Liver (tissue), 3 donors: ENCODE data around the gene AP5Z1.

Experiments used
- CTCF ChIP-seq: fragments of 150-350 bp; IDR thresholded peaks from 2 replicates; pipeline ENCODE4 v1.5.1; 2017; ENCODE audit warnings: improper control_type of control experiment, low read depth, low read length; ENCODE audit not compliant: missing input control
- HNF4A ChIP-seq, 2 donors: conservative IDR thresholded peaks; 2 replicates each; pipeline ENCODE4 v1.6.1; 2016; ENCODE audit warnings: antibody characterized with exemption in 2 of 2, mild to moderate bottlenecking in 2 of 2
- JUND ChIP-seq, 2 donors: IDR thresholded peaks; 2 replicates each; pipeline ENCODE4 v1.6.1; 2016; ENCODE audit warnings: antibody characterized with exemption in 2 of 2
- NR2F2 ChIP-seq: IDR thresholded peaks from 2 replicates; pipeline ENCODE4 v1.6.1; 2016; ENCODE audit warnings: antibody characterized with exemption
- RXRA ChIP-seq, 2 donors: IDR thresholded peaks; 2 replicates each; pipeline ENCODE4 v1.6.1; 2017 to 2018; ENCODE audit warnings: antibody characterized with exemption in 2 of 2, mild to moderate bottlenecking in 1 of 2
- ZBTB33 ChIP-seq: IDR thresholded peaks from 2 replicates; pipeline ENCODE4 v1.6.1; 2016; ENCODE audit warnings: antibody characterized with exemption
- donor health status: healthy.
- donor health status: healthy.

- TF ChIP-seq NR2F2, result no peak
- TF ChIP-seq HNF4A (conservative IDR thresholded peaks at IDR 0.05), result no peak
- no peak for TF ChIP-seq CTCF
- TF ChIP-seq JUND (IDR thresholded peaks at IDR 0.05), result no peak
- no peak for TF ChIP-seq ZBTB33
- no peak for TF ChIP-seq RXRA (IDR thresholded peaks at IDR 0.05)
Measured at GRCh38 chr7:4758111-4758510, 17.3 kb upstream of the AP5Z1 start.
